ENCODE measurements around the gene BCAP31. TPM values are rescaled to one million over a fixed set of nuclear protein-coding genes. Genes with fewer than 3 reads are reported as not detected.

BCAP31 gene
- total RNA-seq, 4 donors from 2014 or later = 37.6 to 113 (median 74.4) TPM

Small RNAs within 50 kb of the gene (small RNA-seq; reads per million reads assigned to genes)
- 0 to 0.12 (median 0) reads per million in 4 donors for gene RN7SL687P

Other genes with a start within 250 kb of the BCAP31 start
- 10 to 100 TPM in 2 of 4 donors, 1 to 10 TPM in 2; 3.8 to 67.1 (median 10.5) TPM for gene BGN, start 229.4 kb downstream of the BCAP31 start, total RNA-seq
- not detected for gene ATP2B3, start 206.7 kb downstream of the BCAP31 start, total RNA-seq
- gene CCNQ, start 125.2 kb downstream of the BCAP31 start, total RNA-seq = 10 to 100 TPM in 3 of 4 donors, 1 to 10 TPM in 1; 5.2 to 32.5 (median 26.8) TPM
- not detected for gene DUSP9, start 77.2 kb downstream of the BCAP31 start, total RNA-seq
- 10 to 100 TPM in 1 of 4 donors, 1 to 10 TPM in 2, not detected in 1; 6.5 to 74.4 (median 7.9) TPM for gene PNCK, start 50.6 kb downstream of the BCAP31 start, total RNA-seq
- 100 to 1,000 TPM in 3 of 4 donors, 10 to 100 TPM in 1; 61.1 to 332 (median 197) TPM for gene SLC6A8, start 36.5 kb downstream of the BCAP31 start, total RNA-seq
- gene ABCD1, start 469 bp upstream of the BCAP31 start, total RNA-seq = 10 to 100 TPM in 3 of 4 donors, 1 to 10 TPM in 1; 7.0 to 50.5 (median 18.1) TPM
- gene PLXNB3, start 39.9 kb upstream of the BCAP31 start, total RNA-seq = 10 to 100 TPM in 2 of 4 donors, 1 to 10 TPM in 2; 3.1 to 46.2 (median 24.7) TPM
- 1 to 10 TPM in 2 of 4 donors, under 1 TPM in 2; 0.64 to 3.8 (median 1.3) TPM for gene SRPK3, start 56.7 kb upstream of the BCAP31 start, total RNA-seq
- gene IDH3G, start 70.0 kb upstream of the BCAP31 start, total RNA-seq = 100 to 1,000 TPM in 2 of 4 donors, 10 to 100 TPM in 2; 77.5 to 203 (median 117) TPM
- 100 to 1,000 TPM in 2 of 4 donors, 10 to 100 TPM in 2; 16.1 to 165 (median 95.8) TPM for gene SSR4, start 70.3 kb upstream of the BCAP31 start, total RNA-seq
- 1 to 10 TPM; 2.0 to 6.6 (median 4.2) TPM for gene PDZD4, start 106.2 kb upstream of the BCAP31 start, total RNA-seq
- gene L1CAM, start 161.8 kb upstream of the BCAP31 start, total RNA-seq = 1 to 10 TPM; 5.2 to 7.1 (median 6.1) TPM
- gene AVPR2, start 180.3 kb upstream of the BCAP31 start, total RNA-seq = 10 to 100 TPM in 1 of 4 donors, 1 to 10 TPM in 1, under 1 TPM in 1, not detected in 1; 0.41 to 72.2 (median 9.8) TPM
- 10 to 100 TPM; 44.9 to 52.4 (median 49.9) TPM for gene ARHGAP4, start 201.9 kb upstream of the BCAP31 start, total RNA-seq
- gene NAA10, start 210.7 kb upstream of the BCAP31 start, total RNA-seq = 10 to 100 TPM; 29.9 to 57.2 (median 47.4) TPM
- gene RENBP, start 220.3 kb upstream of the BCAP31 start, total RNA-seq = 10 to 100 TPM in 1 of 4 donors, 1 to 10 TPM in 2, not detected in 1; 4.6 to 13.1 (median 7.2) TPM
- gene HCFC1, start 247.4 kb upstream of the BCAP31 start, total RNA-seq = 10 to 100 TPM; 34.0 to 68.5 (median 49.8) TPM
- gene TMEM187, start 248.4 kb upstream of the BCAP31 start, total RNA-seq = 10 to 100 TPM in 1 of 4 donors, 1 to 10 TPM in 3; 1.6 to 11.2 (median 5.5) TPM

Measured in transverse colon (tissue), 4 donors.